Measurements from ENCODE around the gene MYNN. TPM values are rescaled to one million over a fixed set of nuclear protein-coding genes. Genes with fewer than 3 reads are reported as not detected.
A peak's percentile ranks its signal among the peaks of the same experiment; 100 is the strongest.

MYNN gene
- total and polyA plus RNA-seq, 9 of the 15 experiments (the other 6 are each of a cell fraction or from before 2014, with no cell fraction given): 10.4 to 35.7 (median 21.3) TPM

DNA sequence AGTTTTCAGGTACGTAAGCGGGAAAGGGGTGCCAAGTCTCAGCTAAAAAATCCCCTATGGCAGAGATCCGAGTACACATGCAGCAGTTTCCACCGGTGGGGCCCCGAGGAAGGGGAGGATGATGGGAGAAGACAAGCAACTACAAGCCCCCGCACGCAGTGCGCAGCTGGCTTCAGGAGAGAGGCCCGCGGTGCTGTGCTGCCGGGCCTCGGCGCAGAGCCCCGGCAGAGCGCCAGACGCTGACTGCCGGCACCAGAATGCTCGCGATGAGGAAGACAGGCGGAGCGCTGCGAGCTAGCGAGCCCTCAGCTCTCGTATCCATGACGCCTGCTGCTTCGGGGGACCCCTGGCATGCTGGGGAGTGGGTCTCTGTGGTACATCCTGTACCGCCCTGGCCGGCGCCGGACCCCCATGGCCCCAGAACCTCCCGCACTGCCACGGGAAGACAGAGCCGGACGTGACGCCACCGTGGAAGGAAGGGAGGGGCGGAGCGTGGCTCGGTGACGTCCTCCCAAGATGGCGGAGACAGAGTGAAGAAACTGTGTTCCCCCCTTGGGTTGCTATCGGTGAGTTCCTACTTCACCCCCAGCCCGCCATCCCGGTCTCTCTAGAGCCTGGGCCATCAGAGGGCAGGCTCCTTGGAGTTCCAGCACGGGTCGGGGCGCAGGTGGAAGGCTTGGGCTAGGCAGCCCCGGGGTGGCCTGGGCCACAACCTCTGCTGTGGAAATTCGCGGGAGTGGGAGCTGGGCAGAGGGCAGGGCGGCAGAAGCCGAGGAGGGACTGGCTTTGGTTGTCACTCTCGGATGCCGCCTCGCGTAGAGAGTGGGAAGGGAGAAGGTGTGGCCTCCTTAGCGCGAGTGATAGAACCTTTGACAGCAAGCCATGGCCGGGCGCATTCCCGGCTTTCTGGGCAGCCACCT, at the start of gene MYNN (continued):
- TF ChIP-seq, protein P1, sequence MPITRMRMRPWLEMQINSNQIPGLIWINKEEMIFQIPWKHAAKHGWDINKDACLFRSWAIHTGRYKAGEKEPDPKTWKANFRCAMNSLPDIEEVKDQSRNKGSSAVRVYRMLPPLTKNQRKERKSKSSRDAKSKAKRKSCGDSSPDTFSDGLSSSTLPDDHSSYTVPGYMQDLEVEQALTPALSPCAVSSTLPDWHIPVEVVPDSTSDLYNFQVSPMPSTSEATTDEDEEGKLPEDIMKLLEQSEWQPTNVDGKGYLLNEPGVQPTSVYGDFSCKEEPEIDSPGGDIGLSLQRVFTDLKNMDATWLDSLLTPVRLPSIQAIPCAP (CRISPR knock-in tag; IDR thresholded peaks at IDR 0.05; ENCODE audit: borderline replicate concordance): no peak
- peak; percentile 93 for TF ChIP-seq NFRKB (IDR thresholded peaks at IDR 0.05; ENCODE audit: low read depth)
- TF ChIP-seq ZEB2 (IDR thresholded peaks at IDR 0.05): no peak
- TF ChIP-seq, protein P2, sequence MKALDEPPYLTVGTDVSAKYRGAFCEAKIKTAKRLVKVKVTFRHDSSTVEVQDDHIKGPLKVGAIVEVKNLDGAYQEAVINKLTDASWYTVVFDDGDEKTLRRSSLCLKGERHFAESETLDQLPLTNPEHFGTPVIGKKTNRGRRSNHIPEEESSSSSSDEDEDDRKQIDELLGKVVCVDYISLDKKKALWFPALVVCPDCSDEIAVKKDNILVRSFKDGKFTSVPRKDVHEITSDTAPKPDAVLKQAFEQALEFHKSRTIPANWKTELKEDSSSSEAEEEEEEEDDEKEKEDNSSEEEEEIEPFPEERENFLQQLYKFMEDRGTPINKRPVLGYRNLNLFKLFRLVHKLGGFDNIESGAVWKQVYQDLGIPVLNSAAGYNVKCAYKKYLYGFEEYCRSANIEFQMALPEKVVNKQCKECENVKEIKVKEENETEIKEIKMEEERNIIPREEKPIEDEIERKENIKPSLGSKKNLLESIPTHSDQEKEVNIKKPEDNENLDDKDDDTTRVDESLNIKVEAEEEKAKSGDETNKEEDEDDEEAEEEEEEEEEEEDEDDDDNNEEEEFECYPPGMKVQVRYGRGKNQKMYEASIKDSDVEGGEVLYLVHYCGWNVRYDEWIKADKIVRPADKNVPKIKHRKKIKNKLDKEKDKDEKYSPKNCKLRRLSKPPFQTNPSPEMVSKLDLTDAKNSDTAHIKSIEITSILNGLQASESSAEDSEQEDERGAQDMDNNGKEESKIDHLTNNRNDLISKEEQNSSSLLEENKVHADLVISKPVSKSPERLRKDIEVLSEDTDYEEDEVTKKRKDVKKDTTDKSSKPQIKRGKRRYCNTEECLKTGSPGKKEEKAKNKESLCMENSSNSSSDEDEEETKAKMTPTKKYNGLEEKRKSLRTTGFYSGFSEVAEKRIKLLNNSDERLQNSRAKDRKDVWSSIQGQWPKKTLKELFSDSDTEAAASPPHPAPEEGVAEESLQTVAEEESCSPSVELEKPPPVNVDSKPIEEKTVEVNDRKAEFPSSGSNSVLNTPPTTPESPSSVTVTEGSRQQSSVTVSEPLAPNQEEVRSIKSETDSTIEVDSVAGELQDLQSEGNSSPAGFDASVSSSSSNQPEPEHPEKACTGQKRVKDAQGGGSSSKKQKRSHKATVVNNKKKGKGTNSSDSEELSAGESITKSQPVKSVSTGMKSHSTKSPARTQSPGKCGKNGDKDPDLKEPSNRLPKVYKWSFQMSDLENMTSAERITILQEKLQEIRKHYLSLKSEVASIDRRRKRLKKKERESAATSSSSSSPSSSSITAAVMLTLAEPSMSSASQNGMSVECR (CRISPR knock-in tag; IDR thresholded peaks at IDR 0.05): peak; percentile 81
- TF ChIP-seq ESRRA (IDR thresholded peaks at IDR 0.05; ENCODE audit: borderline replicate concordance, low read depth): peak; percentile 46; the same call in 1 of the 2 replicates
- 0 out of 2 replicates have a peak, but pooled peaks have one; percentile 50 for TF ChIP-seq ERF (CRISPR knock-in tag; IDR thresholded peaks at IDR 0.05)
- TF ChIP-seq SLC30A9 (CRISPR knock-in tag; IDR thresholded peaks at IDR 0.05): no peak
- peak; percentile 93 for TF ChIP-seq GABPA (tag; conservative IDR thresholded peaks at IDR 0.05; ENCODE audit: low read depth)
- TF ChIP-seq MAFF (IDR thresholded peaks at IDR 0.05; ENCODE audit: low read length): no peak
- no peak for TF ChIP-seq SRSF7 (optimal IDR thresholded peaks at IDR 0.05; ENCODE audit: low read depth, low read length)
- TF ChIP-seq, protein P3, sequence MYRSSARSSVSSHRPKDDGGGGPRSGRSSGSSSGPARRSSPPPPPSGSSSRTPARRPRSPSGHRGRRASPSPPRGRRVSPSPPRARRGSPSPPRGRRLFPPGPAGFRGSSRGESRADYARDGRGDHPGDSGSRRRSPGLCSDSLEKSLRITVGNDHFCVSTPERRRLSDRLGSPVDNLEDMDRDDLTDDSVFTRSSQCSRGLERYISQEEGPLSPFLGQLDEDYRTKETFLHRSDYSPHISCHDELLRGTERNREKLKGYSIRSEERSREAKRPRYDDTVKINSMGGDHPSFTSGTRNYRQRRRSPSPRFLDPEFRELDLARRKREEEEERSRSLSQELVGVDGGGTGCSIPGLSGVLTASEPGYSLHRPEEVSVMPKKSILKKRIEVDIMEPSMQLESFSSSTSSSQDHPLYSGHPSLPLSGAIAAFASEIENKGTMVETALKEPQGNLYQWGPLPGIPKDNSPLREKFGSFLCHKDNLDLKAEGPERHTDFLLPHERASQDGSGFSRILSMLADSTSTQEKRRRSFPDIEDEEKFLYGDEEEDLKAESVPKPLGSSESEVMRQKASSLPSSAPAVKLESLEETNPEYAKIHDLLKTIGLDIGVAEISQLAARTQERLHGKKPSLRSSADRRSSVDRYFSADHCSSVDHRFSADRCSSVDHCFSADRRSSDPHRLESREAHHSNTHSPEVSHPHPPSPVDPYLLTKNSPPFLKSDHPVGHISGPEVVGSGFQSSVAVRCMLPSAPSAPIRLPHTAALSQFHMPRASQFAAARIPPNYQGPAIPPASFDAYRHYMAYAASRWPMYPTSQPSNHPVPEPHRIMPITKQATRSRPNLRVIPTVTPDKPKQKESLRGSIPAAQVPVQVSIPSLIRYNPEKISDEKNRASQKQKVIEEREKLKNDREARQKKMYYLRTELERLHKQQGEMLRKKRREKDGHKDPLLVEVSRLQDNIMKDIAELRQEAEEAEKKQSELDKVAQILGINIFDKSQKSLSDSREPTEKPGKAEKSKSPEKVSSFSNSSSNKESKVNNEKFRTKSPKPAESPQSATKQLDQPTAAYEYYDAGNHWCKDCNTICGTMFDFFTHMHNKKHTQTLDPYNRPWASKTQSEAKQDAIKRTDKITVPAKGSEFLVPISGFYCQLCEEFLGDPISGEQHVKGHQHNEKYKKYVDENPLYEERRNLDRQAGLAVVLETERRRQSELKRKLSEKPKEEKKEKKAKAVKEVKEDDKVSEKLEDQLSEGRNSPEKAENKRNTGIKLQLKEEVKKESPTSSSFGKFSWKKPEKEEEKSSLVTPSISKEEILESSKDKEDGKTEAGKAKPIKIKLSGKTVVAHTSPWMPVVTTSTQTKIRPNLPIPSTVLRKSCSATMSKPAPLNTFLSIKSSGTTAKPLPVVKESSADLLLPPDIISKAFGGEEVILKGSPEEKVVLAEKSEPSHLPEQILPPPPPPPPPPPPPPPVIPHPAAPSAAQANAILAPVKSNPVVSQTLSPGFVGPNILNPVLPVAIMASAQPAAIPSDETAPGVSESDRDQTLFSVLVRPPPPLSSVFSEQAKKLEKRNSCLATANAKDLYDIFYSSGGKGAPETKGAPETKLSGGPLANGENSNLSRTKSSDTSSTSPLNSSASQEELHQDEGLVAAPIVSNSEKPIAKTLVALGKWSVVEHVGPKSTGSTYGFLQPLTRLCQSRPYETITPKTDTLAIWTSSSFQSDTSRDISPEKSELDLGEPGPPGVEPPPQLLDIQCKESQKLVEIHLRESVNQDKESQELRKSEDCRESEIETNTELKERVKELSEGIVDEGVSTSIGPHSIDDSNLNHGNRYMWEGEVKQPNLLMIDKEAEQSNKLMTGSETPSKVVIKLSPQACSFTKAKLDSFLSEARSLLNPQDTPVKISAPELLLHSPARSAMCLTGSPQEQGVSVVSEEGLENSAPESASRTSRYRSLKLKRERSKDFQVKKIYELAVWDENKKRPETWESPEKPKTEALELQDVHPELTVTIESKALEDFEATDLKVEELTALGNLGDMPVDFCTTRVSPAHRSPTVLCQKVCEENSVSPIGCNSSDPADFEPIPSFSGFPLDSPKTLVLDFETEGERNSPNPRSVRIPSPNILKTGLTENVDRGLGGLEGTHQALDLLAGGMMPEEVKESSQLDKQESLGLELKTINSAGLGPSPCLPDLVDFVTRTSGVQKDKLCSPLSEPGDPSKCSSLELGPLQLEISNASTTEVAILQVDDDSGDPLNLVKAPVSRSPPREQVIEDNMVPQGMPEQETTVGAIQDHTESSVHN (IDR thresholded peaks at IDR 0.05; ENCODE audit: borderline replicate concordance in 1 of 2, low read depth in 1 of 2): 0 out of 4 replicates have a peak, but pooled peaks of 1 of the 2 experiments have one; percentile 13
- TF ChIP-seq KAT8 (IDR thresholded peaks at IDR 0.05; ENCODE audit: low read depth): no peak
- peak; percentile 71 for TF ChIP-seq RB1 (IDR thresholded peaks at IDR 0.05; ENCODE audit: low read depth)

Measured in K562 (cell line).